ENCODE results near the gene PLIN3. TPM values are rescaled to one million over a fixed set of nuclear protein-coding genes. Genes with fewer than 3 reads are reported as not detected.

The PLIN3 gene
- total and polyA plus RNA-seq, 2 of the 4 experiments (the other 2 are of a cell fraction), result 147 to 246 TPM

DNA sequence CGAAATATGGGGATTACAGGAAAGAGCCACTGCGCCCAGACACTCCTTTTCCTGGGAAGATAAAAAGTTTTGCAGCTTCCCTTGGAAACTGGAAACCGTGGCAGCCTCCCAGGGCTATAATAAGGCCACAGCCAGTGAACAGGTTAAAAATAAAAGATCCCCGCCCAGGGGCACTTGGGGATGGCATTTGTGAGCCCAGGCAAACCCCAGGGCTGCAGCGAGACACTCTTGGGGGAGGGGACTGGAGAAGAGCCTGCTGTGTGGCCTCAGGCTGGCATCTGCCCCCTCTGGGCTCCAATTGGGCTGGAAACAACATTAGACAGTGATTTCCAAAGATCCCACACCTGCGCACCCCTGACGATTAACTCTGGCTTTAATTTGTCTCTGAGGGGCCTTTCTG is 64.8 kb downstream of the PLIN3 start:
- Histone ChIP-seq H3K56ac (ENCODE audit: extremely low read depth, insufficient read depth, low read length) (no peak overlapping the region), H3K9ac (ENCODE audit: low read depth, low read length) (no peak overlapping the region), H2AK5ac (ENCODE audit: low read depth, low read length) (no peak overlapping the region), H2AK9ac (replicated peaks; ENCODE audit: low read depth, low read length, poor library complexity) (no peak overlapping the region), H3K18ac (ENCODE audit: low read depth, low read length) (no peak overlapping the region), H3K9me1 (ENCODE audit: insufficient read depth, low read length) (0 out of 2 replicates have a peak, but pooled peaks cover 3% of the 10 kb centered on the region), H3K36me3 (ENCODE audit: control insufficient read depth, insufficient read depth, low read length) (peaks cover 1% of the 10 kb centered on the region; the same call in 1 of the 2 replicates), H3K4me3 (ENCODE audit: insufficient read depth, low read depth, low read length) (no peak overlapping the region), H3K4me2 (ENCODE audit: low read depth, low read length) (no peak overlapping the region), H2AFZ (replicated peaks; ENCODE audit: low read length, poor library complexity) (no peak overlapping the region), H2BK20ac (ENCODE audit: low read depth, low read length) (no peak overlapping the region), H3K9me3 (ENCODE audit: control insufficient read depth, insufficient read depth, low read length) (no peaks in the 10 kb centered on the region), H4K8ac (ENCODE audit: low read depth in 2 of 2, low read length in 2 of 2) (no peak overlapping the region), H3K14ac (replicated peaks; ENCODE audit: low read depth, low read length) (no peak overlapping the region), H2BK15ac (ENCODE audit: low read depth, low read length) (no peak overlapping the region), H3K27ac (ENCODE audit: insufficient read depth, low read length) (no peak overlapping the region), H4K5ac (ENCODE audit: low read depth, low read length) (no peak overlapping the region), H4K20me1 (ENCODE audit: insufficient read depth, low read length) (no peaks in the 10 kb centered on the region), H3K27me3 (ENCODE audit: control insufficient read depth, insufficient read depth, low read length) (no peaks in the 10 kb centered on the region), H4K91ac (ENCODE audit: insufficient read depth, low read depth, low read length) (no peak overlapping the region), H2BK120ac (ENCODE audit: low read depth, low read length) (no peak overlapping the region), H3K4ac (ENCODE audit: low read depth, low read length) (no peak overlapping the region), H3K4me1 (ENCODE audit: control insufficient read depth, insufficient read depth, low read length) (no peaks in the 10 kb centered on the region), H3K79me1 (ENCODE audit: low read depth in 1 of 2, low read length in 2 of 2) (peaks cover 0 to 6% of the 10 kb centered on the region in 2 experiments; a peak in 1 of 4 replicates), H2BK5ac (ENCODE audit: low read depth, low read length, poor library complexity, severe bottlenecking) (no peak overlapping the region), H3K23ac (ENCODE audit: low read depth, low read length) (no peak overlapping the region)
- DNase-seq (no peak), ATAC-seq (ENCODE audit: low read depth) (no peak)
- CTCF ChIA-PET, result no interaction called here
- no TSS peak for BruUV-seq (replicated peaks)
- intact Hi-C loops (cut with micrococcal nuclease) (no loop called here), in situ Hi-C loops (cut with MboI; ENCODE audit: low sequenced_read_pairs) (no loop called here), dilution Hi-C loops (cut with HindIII; ENCODE audit: low sequenced_read_pairs, unreplicated experiment) (no loop called here)
- TF ChIP-seq MAFK (IDR thresholded peaks at IDR 0.05; ENCODE audit: low read depth, low read length) (no peak), RCOR1 (IDR thresholded peaks at IDR 0.05; ENCODE audit: insufficient replicate concordance, low read length) (no peak)
- POLR2A ChIA-PET (ENCODE audit: unreplicated experiment), result no interaction called here
- 76% methylated on average over 5 of the region's 7 CpGs; no CpG with 5 or more reads in 1 of the 2 experiments for WGBS, 2 experiments (ENCODE audit: extremely low coverage in 2 of 2, insufficient read length in 1 of 2)

All from IMR-90 (cell line).